GM10847 (cell line): Measurements from ENCODE around the gene TKT.

Experiments used
- POLR2A ChIP-seq: IDR thresholded peaks from 2 replicates; pipeline ENCODE4 v1.6.1; 2011; ENCODE audit not compliant: insufficient read length; ENCODE audit errors: extremely low read depth

The TKT gene

DNA sequence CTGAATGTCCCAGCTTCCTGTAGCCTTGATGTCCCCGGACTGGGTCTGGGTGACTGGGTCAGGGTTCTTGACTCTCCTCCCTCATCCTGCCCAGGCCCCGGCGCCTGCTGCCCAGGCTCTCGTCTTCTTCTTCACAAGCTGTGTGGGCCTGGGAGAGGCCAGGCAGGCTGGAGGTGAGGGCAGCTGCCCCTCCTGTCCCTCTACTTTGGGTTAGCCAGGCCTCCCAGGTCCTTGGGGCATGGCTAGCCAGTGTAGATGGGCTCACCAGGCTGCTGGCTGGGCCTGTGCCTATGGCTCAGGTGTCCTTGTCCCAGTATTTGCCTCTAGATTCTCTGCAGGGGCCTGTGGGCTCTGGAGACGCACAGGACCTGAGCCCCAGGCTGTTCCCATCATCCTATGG lies 31.8 kb downstream of the TKT start:
- no peak for TF ChIP-seq POLR2A

DNA sequence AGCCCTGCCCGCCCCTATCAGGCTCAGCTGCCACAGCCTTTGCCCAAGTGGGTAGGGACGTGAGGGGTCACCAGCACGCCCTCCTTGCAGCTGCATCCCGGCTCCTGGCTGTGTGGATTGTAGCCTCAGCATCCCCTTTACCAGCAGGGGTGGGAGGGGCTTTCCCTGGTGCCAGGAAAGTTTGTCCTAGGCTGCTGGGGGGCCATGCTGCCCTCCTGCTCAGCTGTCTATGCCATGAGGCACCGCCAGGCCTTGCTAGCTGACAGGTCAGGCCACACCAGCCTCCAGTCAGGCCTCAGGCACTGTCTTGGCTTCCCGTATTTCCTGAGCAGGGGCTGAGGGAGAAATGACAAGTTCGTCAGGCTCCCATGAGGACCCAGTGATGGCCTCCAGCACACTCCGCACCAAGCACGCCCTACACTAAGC lies 32.3 kb downstream of the TKT start:
- TF ChIP-seq POLR2A, result no peak

DNA sequence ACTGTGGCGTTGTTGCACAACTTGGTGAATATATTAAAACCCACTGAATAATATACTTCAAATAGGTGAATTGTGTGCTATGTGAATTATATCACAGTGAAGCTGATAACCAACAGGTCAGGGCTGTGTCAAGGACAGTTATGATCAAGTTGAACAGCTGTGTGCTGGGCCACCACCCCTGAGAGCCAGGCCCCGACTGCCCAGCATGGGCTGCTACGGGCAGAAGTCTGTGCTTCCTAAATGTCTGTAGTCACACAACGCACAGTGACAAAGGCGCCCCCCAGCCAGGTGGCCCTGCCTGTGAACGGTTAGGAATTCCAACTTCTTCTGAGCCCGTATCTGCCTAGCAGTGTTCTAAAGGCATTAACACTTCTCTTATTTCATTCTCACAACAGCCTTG lies 32.8 kb downstream of the TKT start:
- no peak for TF ChIP-seq POLR2A

DNA sequence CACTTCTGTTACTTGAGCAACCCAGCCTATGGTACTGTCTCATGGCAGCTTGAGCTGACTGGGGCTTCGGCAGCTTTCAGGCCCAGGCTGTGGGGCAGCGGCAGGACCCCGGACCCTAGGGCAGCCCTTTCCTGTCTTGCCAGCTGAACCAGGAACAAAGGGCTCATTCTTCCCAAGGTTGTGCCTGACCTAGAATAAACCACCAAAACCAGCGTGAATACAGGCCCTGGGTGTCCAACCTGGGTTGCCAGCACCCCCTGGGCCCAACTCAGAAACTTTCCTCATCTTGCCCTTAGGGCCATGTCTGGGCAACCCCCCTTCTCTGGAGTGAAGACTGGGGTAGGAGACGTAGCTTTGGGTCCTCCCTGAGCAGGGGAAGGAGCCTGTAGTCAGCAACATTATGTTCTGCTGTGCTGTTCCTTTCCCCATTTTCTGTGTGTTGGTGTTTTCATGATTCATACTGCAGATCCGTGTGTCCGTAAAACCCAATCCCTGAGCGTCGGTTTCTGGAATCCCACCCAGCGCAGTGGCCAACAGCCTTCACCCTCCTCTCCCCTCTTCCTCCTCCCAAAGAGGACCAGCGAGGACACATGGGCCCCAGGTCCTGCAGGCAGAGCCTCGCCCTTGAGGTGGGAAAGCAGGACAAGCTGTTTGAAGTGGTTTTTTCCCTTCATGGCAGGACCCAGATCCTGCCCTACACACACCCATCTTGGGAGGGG lies 33.5 kb downstream of the TKT start:
- TF ChIP-seq POLR2A, result no peak

DNA sequence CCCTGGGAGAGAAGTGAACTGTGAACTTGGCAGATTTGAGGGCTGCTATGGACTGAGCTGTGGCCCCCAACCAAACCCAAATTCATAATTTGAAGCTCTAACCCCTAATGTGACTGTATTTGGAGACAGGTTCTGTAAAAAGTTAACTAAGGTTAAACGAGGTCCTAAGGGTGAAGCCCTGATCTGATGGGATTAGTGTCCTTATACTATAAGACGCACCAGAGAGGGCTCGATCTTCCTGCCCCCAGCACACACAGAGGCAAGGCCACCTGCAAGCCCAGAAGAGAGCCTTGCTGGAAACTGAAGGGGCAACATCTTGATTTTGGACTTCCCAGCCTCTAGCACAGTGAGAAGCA lies 34.0 kb downstream of the TKT start:
- TF ChIP-seq POLR2A, result no peak

DNA sequence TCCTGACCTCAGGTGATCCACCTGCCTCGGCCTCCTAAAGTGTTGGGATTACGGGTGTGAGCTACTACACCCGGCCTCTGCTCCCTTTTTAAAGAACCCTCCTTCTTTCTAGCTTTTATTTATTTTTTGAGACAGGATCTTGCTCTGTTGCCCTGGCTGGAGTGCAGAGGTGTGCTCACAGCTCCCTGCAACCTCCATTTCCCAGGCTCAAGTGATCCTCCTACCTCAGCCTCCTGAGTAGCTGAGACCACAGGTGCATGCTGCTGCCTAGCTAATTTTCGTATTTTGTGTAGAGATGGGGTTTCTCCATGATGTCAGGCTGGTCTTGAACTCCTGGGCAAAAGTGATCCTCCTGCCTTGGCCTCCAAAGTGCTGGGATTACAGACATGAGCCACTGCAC lies 34.5 kb downstream of the TKT start:
- TF ChIP-seq POLR2A, result no peak

DNA sequence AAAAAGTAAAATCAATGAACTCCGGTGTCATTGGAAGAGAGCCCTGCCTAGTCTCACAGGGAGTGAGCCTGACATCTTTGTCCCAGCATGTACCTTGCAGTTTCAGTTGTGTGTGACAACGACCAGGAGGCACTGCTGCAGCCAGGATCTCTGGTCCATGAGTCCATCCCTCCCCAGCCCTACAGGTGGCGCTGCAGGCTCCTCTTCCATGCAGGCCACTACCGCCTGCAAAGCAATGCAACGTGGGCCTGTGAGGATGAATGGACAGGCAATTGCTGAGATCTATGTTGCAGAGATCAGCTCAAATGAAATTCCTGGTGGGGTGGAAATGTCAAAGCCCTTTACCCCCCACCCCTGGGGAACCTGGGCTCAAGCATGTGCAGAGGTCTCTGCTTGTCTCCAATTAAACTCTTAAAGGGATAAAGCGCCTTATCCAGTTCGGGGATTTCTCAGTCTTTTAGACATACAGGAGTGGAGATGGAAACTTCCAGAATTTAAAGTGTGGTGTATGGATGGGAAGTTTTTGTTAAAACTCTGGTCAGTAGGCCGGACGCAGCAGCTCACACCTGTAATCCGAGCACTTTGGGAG lies 35.8 kb downstream of the TKT start:
- TF ChIP-seq POLR2A, result no peak

DNA sequence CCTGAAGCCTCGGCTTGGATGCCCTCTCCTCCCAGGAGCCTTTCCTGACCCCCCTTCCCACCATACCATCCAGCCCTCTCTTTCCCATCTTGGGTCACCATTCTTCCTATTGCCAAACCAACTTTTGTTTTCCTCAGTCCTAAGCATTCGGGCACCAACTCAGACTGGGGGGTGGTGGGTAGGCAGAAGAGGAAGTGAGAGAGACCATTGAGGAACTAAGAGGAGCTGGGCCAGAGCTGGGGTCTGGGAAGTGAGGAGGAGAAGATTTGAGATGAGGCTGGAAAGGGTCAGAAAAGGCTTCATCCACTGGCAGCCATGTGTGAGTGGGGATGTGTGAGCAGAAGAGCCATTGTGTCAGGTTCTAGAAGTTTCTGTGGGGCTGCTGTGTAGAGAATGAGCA lies 37.7 kb downstream of the TKT start:
- no peak for TF ChIP-seq POLR2A

DNA sequence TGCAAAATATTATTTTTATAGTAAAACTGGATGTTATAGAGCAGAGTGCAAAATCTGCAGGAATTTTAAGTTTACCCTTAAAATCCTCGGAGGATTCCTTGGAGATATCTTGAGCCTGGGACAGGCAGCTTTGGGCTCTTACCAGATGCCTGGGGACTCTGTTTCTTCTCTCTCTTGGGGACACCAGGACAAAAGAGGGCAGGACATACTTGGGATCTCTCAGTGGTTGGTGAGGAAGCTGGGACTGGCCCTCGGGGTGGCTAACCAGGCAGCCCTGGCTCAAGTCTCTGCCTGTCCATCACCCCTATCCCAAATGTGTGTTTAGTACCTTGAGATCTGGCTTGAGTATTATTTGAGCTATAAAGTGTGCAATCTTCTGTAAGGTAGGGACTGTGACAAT lies 38.6 kb downstream of the TKT start:
- no peak for TF ChIP-seq POLR2A

DNA sequence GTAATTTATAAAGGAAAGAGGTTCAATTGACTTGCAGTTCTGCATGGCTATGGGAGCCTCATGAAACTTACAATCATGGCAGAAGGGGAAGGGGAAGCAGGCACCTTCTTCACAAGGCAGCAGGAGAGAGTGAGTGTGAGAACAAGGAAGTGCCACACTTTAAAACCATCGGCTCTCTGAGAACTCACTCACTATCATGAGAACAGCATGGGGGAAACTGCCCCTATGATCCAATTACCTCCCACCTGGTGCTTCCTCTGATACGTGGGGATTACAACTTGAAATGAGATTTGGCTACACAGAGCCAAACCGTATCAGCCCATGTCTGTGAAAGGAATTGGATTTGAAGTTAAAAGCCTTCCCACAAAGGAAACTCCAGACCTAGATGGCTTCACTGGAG lies 39.1 kb downstream of the TKT start:
- TF ChIP-seq POLR2A, result no peak

DNA sequence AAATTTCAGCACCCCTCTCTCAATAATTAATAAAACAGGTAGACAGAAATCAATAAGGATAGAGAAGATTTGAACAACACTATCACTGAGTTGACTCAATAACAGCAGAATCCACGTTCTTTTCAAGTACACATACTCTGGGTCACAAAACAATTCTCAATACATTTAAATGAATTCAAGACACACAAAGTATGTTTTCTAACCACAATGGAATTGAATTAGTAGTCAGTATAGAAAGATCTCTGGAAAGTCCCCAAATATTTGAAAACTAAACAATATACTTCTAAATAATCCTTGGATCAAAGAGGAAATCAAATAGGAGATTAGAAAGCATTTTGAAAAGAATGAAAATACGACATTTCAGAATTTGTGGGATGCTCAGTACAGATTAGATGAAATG lies 40.0 kb downstream of the TKT start:
- TF ChIP-seq POLR2A, result no peak

DNA sequence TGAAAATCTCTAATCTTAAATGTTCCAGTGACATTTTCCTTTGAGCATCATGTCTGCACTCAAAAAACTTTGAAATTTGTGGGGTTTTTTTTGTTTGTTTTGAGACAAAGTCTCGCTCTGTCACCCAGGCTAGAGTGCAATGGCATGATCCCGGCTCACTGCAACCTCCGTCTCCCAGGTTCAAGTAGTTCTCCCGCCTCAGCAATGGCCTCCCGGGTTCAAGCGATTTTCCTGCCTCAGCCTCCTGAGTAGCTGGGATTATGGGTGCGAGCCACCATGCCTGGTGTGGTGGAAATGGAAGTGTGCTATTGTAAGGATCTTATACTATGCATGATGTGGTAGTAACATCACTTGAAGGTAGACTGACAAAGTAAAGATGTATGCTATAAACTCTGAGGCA lies 42.5 kb downstream of the TKT start:
- no peak for TF ChIP-seq POLR2A

DNA sequence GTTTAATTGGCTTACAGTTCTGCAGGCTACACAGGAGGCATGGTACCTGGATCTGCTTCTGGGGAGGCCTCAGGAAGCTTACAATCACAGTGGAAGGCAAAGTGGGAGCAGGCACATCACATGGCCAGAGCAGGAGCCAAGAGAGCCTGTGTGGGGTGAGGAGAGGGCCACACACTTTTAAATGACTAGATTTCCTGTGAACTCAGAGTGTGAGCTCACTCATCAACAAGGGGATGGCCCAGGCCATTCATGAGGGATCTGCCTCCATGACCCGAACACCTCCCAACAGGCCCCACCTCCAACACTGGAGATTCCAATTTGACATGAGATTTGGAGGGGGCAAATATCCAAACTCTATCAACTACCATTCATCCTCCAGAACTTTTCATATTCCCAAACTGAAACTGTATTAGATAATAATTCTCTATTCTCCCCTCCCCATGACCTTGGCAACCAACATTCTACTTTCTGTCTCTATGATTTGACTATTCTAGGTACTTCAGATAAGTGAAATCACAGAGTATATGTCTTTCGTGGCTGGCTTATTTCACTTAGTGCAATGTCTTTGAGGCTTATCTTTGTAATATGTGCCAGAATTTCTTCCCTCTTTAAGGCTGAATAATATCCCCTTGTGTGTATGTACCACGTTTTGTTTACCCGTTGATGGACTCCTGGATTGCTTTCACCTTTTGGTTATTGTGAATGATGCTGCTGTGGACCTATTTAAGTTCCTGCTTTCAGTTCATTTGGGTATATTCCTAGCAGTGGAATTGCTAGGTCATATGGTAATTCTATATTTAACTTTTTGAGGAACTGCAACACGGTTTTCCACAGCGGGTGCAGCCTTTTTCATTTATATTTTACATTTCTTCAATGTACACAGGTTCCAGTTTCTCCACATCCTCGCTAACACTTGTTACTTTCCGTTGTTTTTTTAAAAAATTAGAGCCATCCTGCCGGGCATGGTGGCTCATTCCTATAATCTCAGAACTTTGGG lies 43.8 kb downstream of the TKT start:
- TF ChIP-seq POLR2A, result no peak

DNA sequence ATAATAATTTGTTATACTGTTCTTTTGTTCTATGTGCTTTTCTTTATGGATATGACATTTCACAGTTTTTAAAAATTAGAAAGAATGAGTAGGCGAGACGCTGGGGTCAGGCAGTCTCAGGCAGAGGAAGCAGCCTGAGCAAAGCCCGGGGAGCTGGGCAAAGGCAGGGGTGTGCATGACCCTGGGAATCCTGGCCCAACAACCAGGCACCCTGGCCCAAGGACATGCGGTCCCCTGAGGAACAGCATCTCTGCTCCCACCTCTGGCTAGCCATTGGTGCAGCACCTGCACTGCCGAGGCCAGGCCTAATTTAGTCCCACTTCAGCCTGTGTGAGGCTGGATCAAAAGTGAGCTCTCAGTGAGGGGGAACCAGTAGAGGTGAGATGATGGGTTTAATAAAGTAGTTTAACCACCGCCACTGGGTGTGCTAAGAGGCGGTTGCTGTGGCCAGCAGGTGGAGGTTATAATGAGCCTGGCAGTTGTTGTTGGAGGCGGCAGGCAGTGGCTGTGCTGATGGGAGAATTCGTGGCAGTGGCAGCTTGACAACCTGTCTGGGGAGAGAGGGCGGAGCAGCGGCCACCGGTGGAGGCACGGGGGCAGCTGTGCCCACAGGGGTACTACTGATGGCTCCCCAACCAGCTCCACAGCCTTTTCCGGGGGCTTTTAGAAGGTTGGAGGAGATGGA lies 53.3 kb downstream of the TKT start:
- TF ChIP-seq POLR2A, result no peak

DNA sequence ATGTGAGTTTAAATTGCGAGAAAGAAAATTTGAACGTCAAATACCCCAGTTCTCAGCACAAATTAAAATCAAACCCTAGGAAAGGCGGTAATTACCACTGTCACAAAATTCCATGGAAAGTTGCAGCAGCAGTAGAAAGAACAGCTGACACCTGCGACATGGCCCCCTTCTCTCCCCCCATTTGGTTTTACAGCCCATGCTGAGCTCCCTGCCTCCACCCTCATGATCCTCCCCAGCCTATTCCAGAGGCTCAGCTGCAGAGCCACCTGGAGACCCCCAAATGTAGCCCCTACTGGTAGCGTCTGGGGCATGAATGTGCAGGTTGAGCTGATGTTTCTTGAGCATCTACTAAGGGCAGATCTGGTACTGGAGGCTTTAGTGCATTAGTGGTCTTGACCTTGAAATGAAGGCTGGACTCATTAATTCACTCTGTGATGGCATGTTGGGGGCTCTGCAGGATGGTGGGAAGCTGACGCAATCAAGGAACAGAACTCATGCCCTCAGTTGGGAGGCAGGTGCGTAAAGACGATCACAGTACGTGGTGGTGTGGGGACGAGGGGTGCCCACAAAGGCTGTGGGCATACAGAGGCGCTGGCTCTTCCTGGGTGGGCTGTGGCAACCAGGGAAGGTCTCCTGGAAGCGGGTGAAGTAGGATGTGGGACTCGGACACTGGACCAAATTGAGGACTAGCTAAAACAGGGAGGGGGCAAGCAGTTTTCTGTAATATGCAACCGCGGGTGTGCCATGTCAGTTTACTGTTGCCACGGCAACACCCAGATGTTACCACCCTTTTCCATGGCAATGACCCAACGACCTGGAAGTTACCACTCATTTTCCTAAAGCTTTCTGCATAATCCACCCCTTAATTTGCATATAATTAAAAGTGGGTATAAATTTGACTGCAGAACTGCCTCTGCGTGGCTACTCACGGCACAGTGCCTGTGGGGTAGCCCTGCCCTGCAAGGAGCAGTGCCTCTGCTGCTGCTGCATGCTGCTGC lies 55.0 kb downstream of the TKT start:
- TF ChIP-seq POLR2A, result no peak

DNA sequence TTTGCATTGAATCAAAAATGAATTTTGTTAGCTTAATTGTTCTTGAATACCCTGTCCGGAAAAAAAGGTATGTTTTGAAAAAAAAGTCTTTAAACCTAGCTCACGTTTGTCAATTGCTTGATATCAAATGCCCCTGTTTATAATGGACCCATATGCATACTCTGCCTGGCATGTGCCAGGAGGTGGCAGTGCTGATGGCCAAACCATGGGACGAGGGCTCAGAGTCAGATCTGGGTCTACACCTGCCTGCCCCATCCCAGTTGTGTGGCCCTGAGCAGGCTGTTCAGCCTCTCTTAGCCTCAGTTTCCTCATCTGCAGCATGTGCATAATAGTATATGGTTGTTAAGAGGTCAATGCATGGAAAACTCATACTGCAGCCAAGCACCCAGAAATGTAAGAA lies 56.0 kb downstream of the TKT start:
- no peak for TF ChIP-seq POLR2A
